ENCODE data around the gene VWA8. TPM values are rescaled to one million over a fixed set of nuclear protein-coding genes. Genes with fewer than 3 reads are reported as not detected.

VWA8 gene
- polyA plus RNA-seq, 1 donor (not counting 4 experiments of a cell fraction or from before 2014, with no cell fraction given): 17.8 TPM

- no peak overlapping the region for H3K4me3 ChIP-seq (ENCODE audit: control insufficient read depth in 2 of 3, extremely low read depth in 1 of 3, insufficient read depth in 2 of 3, low read depth in 1 of 3, low read length in 3 of 3)
- dilution Hi-C loops (cut with MboI; ENCODE audit: extremely low pct_ligation_motif_present, low sequenced_read_pairs): no loop called here
- no peaks in the 10 kb centered on the region for H3K36me3 ChIP-seq (ENCODE audit: control insufficient read depth in 2 of 2, extremely low read depth in 1 of 2, insufficient read depth in 2 of 2, low read length in 2 of 2)
- no peaks in the 10 kb centered on the region for H3K9me3 ChIP-seq (ENCODE audit: control insufficient read depth, low read depth, low read length)
- peaks cover 7% of the 10 kb centered on the region for H3K4me1 ChIP-seq (ENCODE audit: control insufficient read depth, extremely low read depth, insufficient read depth, low read length)
- H3K9ac ChIP-seq (ENCODE audit: control insufficient read depth, extremely low read depth, insufficient read depth, low read length): no peak overlapping the region
- TF ChIP-seq CTCF (optimal IDR thresholded peaks at IDR 0.05 in 1 of 3, IDR thresholded peaks at IDR 0.05 in 1 of 3, conservative IDR thresholded peaks at IDR 0.05 in 1 of 3; ENCODE audit: extremely low read depth in 1 of 3, insufficient read depth in 2 of 3, low read length in 3 of 3) (no peak), EZH2 (IDR thresholded peaks at IDR 0.05; ENCODE audit: low read length) (no peak)
- FAIRE-seq: peak; percentile 39
- no peaks in the 10 kb centered on the region for H3K27me3 ChIP-seq (ENCODE audit: control insufficient read depth, extremely low read depth, insufficient read depth, low read length)
- H3K9me1 ChIP-seq (ENCODE audit: control insufficient read depth, extremely low read depth, insufficient read depth, low read length): no peaks in the 10 kb centered on the region
- H3K79me2 ChIP-seq (ENCODE audit: control insufficient read depth, insufficient read depth, low read length): no peaks in the 10 kb centered on the region
- no peaks in the 10 kb centered on the region for H4K20me1 ChIP-seq (ENCODE audit: control insufficient read depth, extremely low read depth, insufficient read depth, low read length)
- no peak overlapping the region for H2AFZ ChIP-seq (ENCODE audit: control insufficient read depth, low read length)
- DNase-seq (ENCODE audit: low read depth, low spot score): no peak
- H3K4me2 ChIP-seq (ENCODE audit: control insufficient read depth, extremely low read depth, insufficient read depth, low read depth, low read length): no peak overlapping the region
- H3K27ac ChIP-seq (ENCODE audit: control insufficient read depth, insufficient read depth, low read length): no peak overlapping the region
Observed at GRCh38 chr13:41708713-41709112, 252.2 kb downstream of the VWA8 start.

- dilution Hi-C loops (cut with MboI; ENCODE audit: extremely low pct_ligation_motif_present, low sequenced_read_pairs): no loop called here
- H3K4me3 ChIP-seq (ENCODE audit: control insufficient read depth in 2 of 3, extremely low read depth in 1 of 3, insufficient read depth in 2 of 3, low read depth in 1 of 3, low read length in 3 of 3): no peak overlapping the region
Observed at GRCh38 chr13:41707194-41707821, 253.6 kb downstream of the VWA8 start.

More at GRCh38 chr13:41707194-41707821, 253.6 kb downstream of the VWA8 start:
- no peaks in the 10 kb centered on the region for H3K79me2 ChIP-seq (ENCODE audit: control insufficient read depth, insufficient read depth, low read length)
- no peak overlapping the region for H3K27ac ChIP-seq (ENCODE audit: control insufficient read depth, insufficient read depth, low read length)
- H4K20me1 ChIP-seq (ENCODE audit: control insufficient read depth, extremely low read depth, insufficient read depth, low read length): no peaks in the 10 kb centered on the region
- H3K9me3 ChIP-seq (ENCODE audit: control insufficient read depth, low read depth, low read length): no peaks in the 10 kb centered on the region
- TF ChIP-seq CTCF (optimal IDR thresholded peaks at IDR 0.05 in 1 of 3, IDR thresholded peaks at IDR 0.05 in 1 of 3, conservative IDR thresholded peaks at IDR 0.05 in 1 of 3; ENCODE audit: extremely low read depth in 1 of 3, insufficient read depth in 2 of 3, low read length in 3 of 3) (no peak), EZH2 (IDR thresholded peaks at IDR 0.05; ENCODE audit: low read length) (no peak)
- peaks cover 7% of the 10 kb centered on the region for H3K4me1 ChIP-seq (ENCODE audit: control insufficient read depth, extremely low read depth, insufficient read depth, low read length)
- FAIRE-seq: no peak
- no peak overlapping the region for H2AFZ ChIP-seq (ENCODE audit: control insufficient read depth, low read length)
- DNase-seq (ENCODE audit: low read depth, low spot score): no peak
- H3K4me2 ChIP-seq (ENCODE audit: control insufficient read depth, extremely low read depth, insufficient read depth, low read depth, low read length): no peak overlapping the region
- no peak overlapping the region for H3K9ac ChIP-seq (ENCODE audit: control insufficient read depth, extremely low read depth, insufficient read depth, low read length)
- H3K9me1 ChIP-seq (ENCODE audit: control insufficient read depth, extremely low read depth, insufficient read depth, low read length): no peaks in the 10 kb centered on the region
- H3K27me3 ChIP-seq (ENCODE audit: control insufficient read depth, extremely low read depth, insufficient read depth, low read length): no peaks in the 10 kb centered on the region
- H3K36me3 ChIP-seq (ENCODE audit: control insufficient read depth in 2 of 2, extremely low read depth in 1 of 2, insufficient read depth in 2 of 2, low read length in 2 of 2): no peaks in the 10 kb centered on the region
